ENCODE results near the gene ASB4.

ASB4 gene

DNA sequence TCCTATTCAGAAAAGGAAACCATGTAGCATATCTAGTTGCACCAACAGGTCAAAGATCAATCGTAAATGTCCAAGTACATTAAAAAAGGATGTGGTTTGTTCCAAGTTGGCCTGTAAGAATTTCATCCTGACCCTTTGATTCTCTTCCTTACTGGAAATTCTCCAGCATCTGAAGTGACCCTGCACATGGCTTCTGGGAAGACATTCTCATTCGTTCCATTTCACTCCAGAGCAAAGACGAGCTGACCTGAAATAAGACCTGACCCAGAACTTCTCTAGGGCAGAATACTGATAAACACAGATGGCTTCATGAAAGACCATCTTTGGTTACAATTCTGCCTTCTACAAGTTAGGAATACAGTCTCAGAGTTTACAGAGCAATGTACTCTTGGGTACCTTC lies 39.8 kb downstream of the ASB4 start:
- H3K4me1 ChIP-seq (ENCODE audit: control insufficient read depth, insufficient read depth, low read length), result no peaks in the 10 kb centered on the region
- H3K4me3 ChIP-seq (ENCODE audit: insufficient read depth, low read depth, low read length), result no peak overlapping the region
- no peak overlapping the region for H3K27ac ChIP-seq (ENCODE audit: insufficient read depth, low read depth, low read length, poor library complexity, severe bottlenecking)
- no peaks in the 10 kb centered on the region for H3K9me3 ChIP-seq (ENCODE audit: control insufficient read depth, low read length)
- WGBS, 2 experiments, result 90 to 95% methylated on average over 3 of the region's 3 CpGs
- H3K36me3 ChIP-seq (ENCODE audit: control insufficient read depth, insufficient read depth, low read length), result no peaks in the 10 kb centered on the region
- H3K27me3 ChIP-seq (ENCODE audit: control insufficient read depth, insufficient read depth, low read length, poor library complexity, severe bottlenecking), result no peaks in the 10 kb centered on the region

DNA sequence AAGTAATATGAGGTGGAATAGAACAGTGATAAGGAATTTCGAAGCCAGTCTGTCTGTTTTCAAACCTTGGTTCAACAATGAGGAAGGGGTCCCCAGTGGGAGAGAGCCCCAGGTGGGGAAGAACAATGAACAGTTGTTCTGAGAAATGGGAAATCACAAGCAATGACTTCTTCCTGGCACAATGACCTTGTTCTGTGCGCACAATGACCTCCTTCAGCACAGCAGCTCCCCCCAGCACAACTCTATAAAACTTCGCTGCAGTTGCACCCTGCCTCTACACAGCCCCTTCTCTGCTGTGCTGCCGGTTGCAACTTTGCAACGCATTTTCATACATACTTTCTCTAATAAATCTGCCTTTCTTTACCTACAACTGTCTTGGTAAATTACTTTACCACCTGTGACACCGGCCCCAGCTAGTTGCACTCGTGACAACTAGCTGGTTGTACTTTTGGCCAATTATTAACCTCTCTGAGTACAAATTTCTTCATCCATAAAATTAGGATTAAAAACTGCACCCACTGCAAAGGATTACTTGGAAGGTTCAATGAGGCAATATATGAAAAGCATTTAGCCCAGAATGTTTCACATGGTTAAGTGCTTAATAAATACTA lies 40.5 kb downstream of the ASB4 start:
- WGBS, 2 experiments, result 82 to 86% methylated on average over 7 of the region's 7 CpGs
- no peak overlapping the region for H3K4me3 ChIP-seq (ENCODE audit: insufficient read depth, low read depth, low read length)
- no peaks in the 10 kb centered on the region for H3K4me1 ChIP-seq (ENCODE audit: control insufficient read depth, insufficient read depth, low read length)
- H3K27ac ChIP-seq (ENCODE audit: insufficient read depth, low read depth, low read length, poor library complexity, severe bottlenecking), result no peak overlapping the region
- no peaks in the 10 kb centered on the region for H3K27me3 ChIP-seq (ENCODE audit: control insufficient read depth, insufficient read depth, low read length, poor library complexity, severe bottlenecking)
- H3K36me3 ChIP-seq (ENCODE audit: control insufficient read depth, insufficient read depth, low read length), result no peaks in the 10 kb centered on the region
- H3K9me3 ChIP-seq (ENCODE audit: control insufficient read depth, low read length), result no peaks in the 10 kb centered on the region

DNA sequence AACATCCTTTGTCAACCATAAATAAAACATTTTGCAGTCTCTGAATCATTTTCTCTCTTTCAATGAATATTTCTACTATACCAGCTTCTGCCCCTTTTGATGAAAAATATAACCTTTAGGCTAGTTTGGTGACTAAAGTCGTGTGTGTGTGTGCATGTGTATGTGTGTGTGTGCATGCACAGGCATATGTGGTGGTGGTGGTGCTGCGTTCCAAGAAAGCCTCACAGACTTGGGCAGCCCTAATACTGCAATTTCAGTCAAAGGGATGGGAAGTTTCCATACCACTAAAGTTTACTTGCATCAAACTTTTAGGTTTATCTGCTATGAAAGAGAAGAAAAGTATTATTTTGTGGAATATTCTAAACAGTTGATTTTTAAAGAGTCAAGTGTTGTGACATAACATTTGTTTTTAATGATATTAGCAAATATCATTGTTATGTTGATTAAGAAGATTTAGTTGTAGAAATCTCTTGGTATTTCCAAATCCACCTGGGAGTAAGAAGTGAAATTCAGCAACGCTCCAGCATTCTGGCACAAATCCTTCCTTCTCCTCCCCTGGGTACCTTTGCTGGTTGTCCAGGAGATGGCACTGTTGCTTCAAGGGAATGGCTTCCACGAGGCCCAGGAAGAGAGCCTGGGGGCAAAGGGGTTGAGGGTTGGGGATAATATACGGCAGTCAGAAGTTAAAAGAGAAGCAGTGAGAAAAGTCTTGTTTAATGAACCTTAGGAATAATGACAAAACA lies 41.5 kb downstream of the ASB4 start:
- WGBS, 2 experiments, result 56 to 64% methylated on average over 4 to 5 of the region's 5 CpGs
- H3K9me3 ChIP-seq (ENCODE audit: control insufficient read depth, low read length), result no peaks in the 10 kb centered on the region
- no peaks in the 10 kb centered on the region for H3K27me3 ChIP-seq (ENCODE audit: control insufficient read depth, insufficient read depth, low read length, poor library complexity, severe bottlenecking)
- no peak overlapping the region for H3K27ac ChIP-seq (ENCODE audit: insufficient read depth, low read depth, low read length, poor library complexity, severe bottlenecking)
- no peak overlapping the region for H3K4me3 ChIP-seq (ENCODE audit: insufficient read depth, low read depth, low read length)
- no peaks in the 10 kb centered on the region for H3K4me1 ChIP-seq (ENCODE audit: control insufficient read depth, insufficient read depth, low read length)
- H3K36me3 ChIP-seq (ENCODE audit: control insufficient read depth, insufficient read depth, low read length), result no peaks in the 10 kb centered on the region

DNA sequence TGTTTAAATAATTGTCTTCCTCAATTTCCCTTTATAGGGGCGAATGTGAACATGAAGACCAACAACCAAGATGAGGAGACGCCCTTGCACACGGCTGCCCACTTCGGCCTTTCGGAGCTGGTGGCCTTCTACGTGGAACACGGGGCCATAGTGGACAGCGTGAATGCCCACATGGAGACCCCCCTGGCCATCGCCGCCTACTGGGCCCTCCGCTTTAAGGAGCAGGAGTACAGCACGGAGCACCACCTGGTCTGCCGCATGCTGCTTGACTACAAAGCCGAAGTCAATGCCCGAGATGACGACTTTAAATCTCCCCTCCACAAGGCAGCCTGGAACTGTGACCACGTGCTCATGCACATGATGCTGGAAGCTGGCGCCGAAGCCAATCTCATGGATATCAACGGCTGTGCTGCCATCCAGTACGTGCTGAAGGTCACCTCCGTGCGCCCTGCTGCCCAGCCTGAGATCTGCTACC lies 42.1 kb downstream of the ASB4 start:
- no peaks in the 10 kb centered on the region for H3K27me3 ChIP-seq (ENCODE audit: control insufficient read depth, insufficient read depth, low read length, poor library complexity, severe bottlenecking)
- no peak overlapping the region for H3K27ac ChIP-seq (ENCODE audit: insufficient read depth, low read depth, low read length, poor library complexity, severe bottlenecking)
- H3K9me3 ChIP-seq (ENCODE audit: control insufficient read depth, low read length), result no peaks in the 10 kb centered on the region
- H3K36me3 ChIP-seq (ENCODE audit: control insufficient read depth, insufficient read depth, low read length), result no peaks in the 10 kb centered on the region
- WGBS, 2 experiments, result 94 to 95% methylated on average over 23 of the region's 23 CpGs
- no peak overlapping the region for H3K4me3 ChIP-seq (ENCODE audit: insufficient read depth, low read depth, low read length)
- no peaks in the 10 kb centered on the region for H3K4me1 ChIP-seq (ENCODE audit: control insufficient read depth, insufficient read depth, low read length)

DNA sequence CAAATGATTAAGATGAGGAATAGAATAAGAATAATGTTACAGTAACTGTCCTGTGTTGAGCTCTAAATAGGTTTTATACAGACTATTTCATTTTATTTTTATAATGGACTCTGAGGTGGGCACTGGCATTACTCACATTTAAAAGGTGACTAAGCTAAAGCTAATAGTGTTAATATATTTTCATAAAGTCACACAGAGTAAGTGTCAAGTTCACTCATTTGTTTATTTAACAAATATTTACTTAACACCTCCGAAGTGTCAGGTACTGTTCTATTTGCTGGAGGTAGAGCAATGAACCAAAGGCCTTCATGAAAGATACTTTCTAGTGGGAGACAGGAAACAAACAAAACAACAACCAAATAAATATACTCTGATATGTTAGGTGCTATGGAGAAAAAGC lies 44.0 kb downstream of the ASB4 start:
- Histone ChIP-seq H3K4me3 (ENCODE audit: insufficient read depth, low read depth, low read length) (no peak overlapping the region), H3K9me3 (ENCODE audit: control insufficient read depth, low read length) (no peaks in the 10 kb centered on the region), H3K36me3 (ENCODE audit: control insufficient read depth, insufficient read depth, low read length) (no peaks in the 10 kb centered on the region), H3K27ac (ENCODE audit: insufficient read depth, low read depth, low read length, poor library complexity, severe bottlenecking) (no peak overlapping the region), H3K4me1 (ENCODE audit: control insufficient read depth, insufficient read depth, low read length) (no peaks in the 10 kb centered on the region), H3K27me3 (ENCODE audit: control insufficient read depth, insufficient read depth, low read length, poor library complexity, severe bottlenecking) (no peaks in the 10 kb centered on the region)
- no CpG with 5 or more reads among the region's 1 CpG for WGBS, 2 experiments

DNA sequence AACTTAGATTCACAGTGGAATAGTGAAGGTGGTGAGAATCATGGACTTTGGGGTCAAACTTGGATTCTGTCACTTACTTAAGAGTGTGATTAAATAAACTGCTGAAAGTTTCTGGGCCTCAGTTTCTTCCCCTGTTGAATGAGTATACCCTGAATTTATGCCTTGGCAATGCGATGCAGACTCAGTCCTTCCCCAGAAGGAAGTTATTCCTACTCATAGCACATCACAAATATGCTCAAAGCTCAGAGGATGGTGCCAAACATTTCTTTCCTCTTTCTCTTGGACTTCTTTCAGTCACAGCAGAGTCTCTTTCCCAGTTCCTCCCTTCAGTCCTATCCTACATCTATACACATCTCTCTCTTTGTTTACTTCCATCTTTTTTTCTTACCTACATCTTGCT lies 45.1 kb downstream of the ASB4 start:
- Histone ChIP-seq H3K9me3 (ENCODE audit: control insufficient read depth, low read length) (no peaks in the 10 kb centered on the region), H3K36me3 (ENCODE audit: control insufficient read depth, insufficient read depth, low read length) (no peaks in the 10 kb centered on the region), H3K27ac (ENCODE audit: insufficient read depth, low read depth, low read length, poor library complexity, severe bottlenecking) (no peak overlapping the region), H3K27me3 (ENCODE audit: control insufficient read depth, insufficient read depth, low read length, poor library complexity, severe bottlenecking) (no peaks in the 10 kb centered on the region), H3K4me1 (ENCODE audit: control insufficient read depth, insufficient read depth, low read length) (no peaks in the 10 kb centered on the region), H3K4me3 (ENCODE audit: insufficient read depth, low read depth, low read length) (no peak overlapping the region)
- WGBS, 2 experiments, result 84 to 93% methylated on average over 1 of the region's 1 CpG

DNA sequence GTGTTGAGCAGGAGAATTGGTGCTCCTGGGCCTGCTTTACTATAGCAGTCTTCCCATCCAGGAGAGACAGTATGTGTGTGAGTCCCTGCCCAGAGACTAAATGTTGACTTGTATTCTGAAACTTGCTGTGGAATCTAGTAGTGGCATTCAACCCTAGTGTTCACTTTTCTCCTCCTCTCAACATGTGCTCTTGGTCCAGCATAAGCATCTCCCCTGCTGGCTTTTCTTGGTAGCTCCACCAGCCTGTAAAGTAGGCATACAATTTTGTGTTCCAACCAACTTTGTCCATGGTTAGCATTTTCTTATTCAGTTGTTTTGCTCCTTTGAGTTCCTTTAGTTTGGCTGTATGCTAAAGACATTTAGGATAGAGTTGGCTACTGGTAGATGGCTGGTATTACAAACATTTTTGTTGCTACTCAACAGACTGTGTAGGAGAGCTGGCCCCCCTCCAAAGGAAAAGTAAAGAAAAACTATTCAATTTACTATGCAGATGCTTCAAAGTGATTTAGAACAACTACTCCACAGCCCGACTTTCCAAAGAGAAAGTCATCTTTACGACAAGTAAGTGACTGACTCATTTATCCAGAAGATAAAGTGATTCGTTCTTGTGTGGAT lies 46.0 kb downstream of the ASB4 start:
- WGBS, 2 experiments, result 92 to 94% methylated on average over 1 to 3 of the region's 3 CpGs
- Histone ChIP-seq H3K27ac (ENCODE audit: insufficient read depth, low read depth, low read length, poor library complexity, severe bottlenecking) (no peak overlapping the region), H3K4me3 (ENCODE audit: insufficient read depth, low read depth, low read length) (no peak overlapping the region), H3K9me3 (ENCODE audit: control insufficient read depth, low read length) (no peaks in the 10 kb centered on the region), H3K4me1 (ENCODE audit: control insufficient read depth, insufficient read depth, low read length) (no peaks in the 10 kb centered on the region), H3K36me3 (ENCODE audit: control insufficient read depth, insufficient read depth, low read length) (no peaks in the 10 kb centered on the region), H3K27me3 (ENCODE audit: control insufficient read depth, insufficient read depth, low read length, poor library complexity, severe bottlenecking) (no peaks in the 10 kb centered on the region)

DNA sequence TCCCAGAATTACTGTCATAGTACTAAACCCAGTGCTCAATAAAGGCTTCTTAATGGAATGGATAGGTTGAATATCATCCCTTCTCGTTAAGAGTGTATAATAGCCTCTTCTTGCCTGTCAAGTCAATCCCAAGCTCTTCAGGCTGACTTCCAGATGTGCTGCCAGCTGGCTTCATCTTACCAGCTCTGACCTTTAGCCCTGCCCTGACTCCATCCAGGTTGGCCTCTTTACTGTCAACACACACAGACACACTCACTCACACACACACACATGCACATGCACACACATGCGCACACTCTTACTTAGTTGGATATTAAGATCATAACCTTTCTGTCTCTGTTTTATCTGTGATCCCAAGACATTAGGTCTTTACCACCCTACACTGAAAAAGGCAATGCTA lies 49.1 kb downstream of the ASB4 start:
- Histone ChIP-seq H3K27me3 (ENCODE audit: control insufficient read depth, insufficient read depth, low read length, poor library complexity, severe bottlenecking) (no peaks in the 10 kb centered on the region), H3K9me3 (ENCODE audit: control insufficient read depth, low read length) (no peaks in the 10 kb centered on the region), H3K4me1 (ENCODE audit: control insufficient read depth, insufficient read depth, low read length) (no peaks in the 10 kb centered on the region), H3K27ac (ENCODE audit: insufficient read depth, low read depth, low read length, poor library complexity, severe bottlenecking) (no peak overlapping the region), H3K4me3 (ENCODE audit: insufficient read depth, low read depth, low read length) (no peak overlapping the region), H3K36me3 (ENCODE audit: control insufficient read depth, insufficient read depth, low read length) (no peaks in the 10 kb centered on the region)
- 91 to 97% methylated on average over 2 of the region's 2 CpGs for WGBS, 2 experiments

DNA sequence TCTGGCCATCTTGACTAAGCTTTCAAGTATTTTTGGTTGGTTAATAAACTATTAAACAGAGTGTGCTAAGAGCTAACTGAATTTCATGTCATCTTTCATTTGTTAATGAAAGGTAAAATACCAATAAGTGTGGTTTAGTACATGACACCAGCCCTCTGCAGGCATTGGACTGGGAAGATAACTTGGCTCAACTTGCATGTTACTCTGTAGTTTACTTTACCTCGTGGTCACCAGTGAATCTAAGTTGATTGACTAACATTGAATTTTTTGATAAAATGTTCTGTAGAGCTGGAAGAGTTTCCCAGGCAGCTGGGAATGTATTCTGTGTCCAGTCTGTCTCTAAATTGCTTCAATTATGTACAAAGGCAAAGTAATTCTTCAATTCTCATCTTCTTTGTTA lies 49.9 kb downstream of the ASB4 start:
- 65 to 75% methylated on average over 1 of the region's 1 CpG for WGBS, 2 experiments
- no peak overlapping the region for H3K4me3 ChIP-seq (ENCODE audit: insufficient read depth, low read depth, low read length)
- H3K27me3 ChIP-seq (ENCODE audit: control insufficient read depth, insufficient read depth, low read length, poor library complexity, severe bottlenecking), result no peaks in the 10 kb centered on the region
- no peak overlapping the region for H3K27ac ChIP-seq (ENCODE audit: insufficient read depth, low read depth, low read length, poor library complexity, severe bottlenecking)
- no peaks in the 10 kb centered on the region for H3K4me1 ChIP-seq (ENCODE audit: control insufficient read depth, insufficient read depth, low read length)
- H3K9me3 ChIP-seq (ENCODE audit: control insufficient read depth, low read length), result no peaks in the 10 kb centered on the region
- H3K36me3 ChIP-seq (ENCODE audit: control insufficient read depth, insufficient read depth, low read length), result no peaks in the 10 kb centered on the region

DNA sequence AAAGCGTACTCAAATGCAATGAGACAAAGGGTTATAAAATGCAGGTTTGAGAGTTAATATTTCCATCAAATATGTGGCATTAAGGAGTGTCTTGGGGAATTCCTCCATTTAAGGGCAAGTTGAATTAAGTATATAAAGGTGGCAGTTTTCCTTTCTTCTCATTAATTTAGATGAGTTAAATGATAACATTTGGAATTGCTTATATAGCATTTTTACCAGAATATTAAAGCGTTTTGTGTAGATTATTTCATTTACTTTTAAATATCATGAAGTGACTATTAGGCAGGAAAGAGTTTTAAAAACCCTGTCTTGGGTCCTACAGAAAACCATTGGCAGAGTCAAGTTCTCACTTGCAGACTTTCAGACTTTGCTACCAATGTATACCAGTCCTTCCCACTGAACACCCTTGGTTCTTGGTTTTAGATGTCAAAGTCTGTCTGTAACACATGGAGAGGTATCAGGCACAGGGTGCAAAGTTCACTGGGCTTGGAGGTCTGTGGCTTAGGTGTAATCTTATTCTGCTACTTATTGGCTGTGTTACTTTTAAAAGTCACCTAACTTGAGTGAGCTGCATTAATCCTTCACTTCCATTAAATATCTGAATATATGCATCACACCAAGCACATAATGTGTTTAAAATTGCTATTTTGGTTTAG lies 51.0 kb downstream of the ASB4 start:
- H3K4me3 ChIP-seq (ENCODE audit: insufficient read depth, low read depth, low read length), result no peak overlapping the region
- H3K9me3 ChIP-seq (ENCODE audit: control insufficient read depth, low read length), result no peaks in the 10 kb centered on the region
- H3K36me3 ChIP-seq (ENCODE audit: control insufficient read depth, insufficient read depth, low read length), result no peaks in the 10 kb centered on the region
- 85 to 100% methylated on average over 1 to 2 of the region's 2 CpGs for WGBS, 2 experiments
- H3K27me3 ChIP-seq (ENCODE audit: control insufficient read depth, insufficient read depth, low read length, poor library complexity, severe bottlenecking), result no peaks in the 10 kb centered on the region
- no peak overlapping the region for H3K27ac ChIP-seq (ENCODE audit: insufficient read depth, low read depth, low read length, poor library complexity, severe bottlenecking)
- H3K4me1 ChIP-seq (ENCODE audit: control insufficient read depth, insufficient read depth, low read length), result no peaks in the 10 kb centered on the region
